ENCODE results near the gene MERTK. TPM values are rescaled to one million over a fixed set of nuclear protein-coding genes. Genes with fewer than 3 reads are reported as not detected.

The MERTK gene
- total RNA-seq, 1 experiment from 2014 or later, result 18.4 TPM

DNA sequence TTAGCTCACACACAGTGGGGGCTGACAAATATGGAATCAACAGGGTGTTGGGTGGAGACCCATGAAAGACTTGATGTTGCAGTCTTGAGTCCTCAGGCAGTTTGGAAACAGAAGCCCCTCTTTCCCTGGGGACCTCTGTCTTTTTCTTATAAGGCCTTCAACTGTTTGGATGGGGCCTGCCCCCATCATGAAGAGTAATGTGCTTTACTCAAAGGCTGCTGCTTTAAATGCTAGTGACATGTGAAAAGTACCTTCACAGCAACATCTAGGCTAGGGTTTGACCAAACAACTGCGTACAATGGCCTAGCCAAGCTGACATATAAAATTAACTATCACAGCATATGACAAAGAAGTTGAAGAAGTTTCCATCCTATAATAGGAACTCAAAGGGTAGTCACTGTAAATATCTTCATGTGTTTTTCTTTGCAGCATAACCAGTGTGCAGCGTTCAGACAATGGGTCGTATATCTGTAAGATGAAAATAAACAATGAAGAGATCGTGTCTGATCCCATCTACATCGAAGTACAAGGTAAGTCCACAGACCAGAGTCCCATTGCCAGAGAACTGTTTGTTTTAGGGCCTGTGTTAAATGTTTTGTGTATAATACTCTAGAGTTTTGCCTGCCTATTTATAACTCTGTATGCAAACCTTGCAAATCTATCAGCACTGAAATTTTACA is 46.3 kb downstream of the MERTK start:
- CTCF ChIA-PET, result no interaction called here
- peak; percentile 35 for DNase-seq (ENCODE audit: low spot score)
- BruUV-seq (replicated peaks), result no TSS peak

GRCh38 chr2:111945444-111946293 is 47.3 kb downstream of the MERTK start:
- Histone ChIP-seq H3K27me3 (replicated peaks; ENCODE audit: insufficient read depth, low read depth, low read length, poor library complexity) (no peaks in the 10 kb centered on the region), H3K36me3 (ENCODE audit: insufficient read depth, low read length, poor library complexity, severe bottlenecking) (peaks cover 3% of the 10 kb centered on the region), H3K27ac (ENCODE audit: low read depth, low read length, poor library complexity, severe bottlenecking) (peak overlapping the region; percentile 29), H3K9me3 (ENCODE audit: low read depth, low read length, poor library complexity, severe bottlenecking) (no peaks in the 10 kb centered on the region), H3K4me3 (ENCODE audit: low read depth, low read length, poor library complexity, severe bottlenecking) (no peak overlapping the region), H3K4me1 (ENCODE audit: insufficient read depth, low read length, poor library complexity, severe bottlenecking) (peaks cover 42% of the 10 kb centered on the region)
- ChIA-PET CTCF (no interaction called here), POLR2A (ENCODE audit: low non-redundant PET) (interaction anchor here (1.0 kb wide), 1 partner anchor 97 kb away, joined by 3 read pairs; no protein-coding TSS in a partner anchor)
- no TSS peak for BruUV-seq (replicated peaks)
- TF ChIP-seq EZH2 (IDR thresholded peaks at IDR 0.05; ENCODE audit: borderline replicate concordance, low read depth, low read length, poor library complexity, severe bottlenecking), result no peak
- TF ChIP-seq, protein P1, sequence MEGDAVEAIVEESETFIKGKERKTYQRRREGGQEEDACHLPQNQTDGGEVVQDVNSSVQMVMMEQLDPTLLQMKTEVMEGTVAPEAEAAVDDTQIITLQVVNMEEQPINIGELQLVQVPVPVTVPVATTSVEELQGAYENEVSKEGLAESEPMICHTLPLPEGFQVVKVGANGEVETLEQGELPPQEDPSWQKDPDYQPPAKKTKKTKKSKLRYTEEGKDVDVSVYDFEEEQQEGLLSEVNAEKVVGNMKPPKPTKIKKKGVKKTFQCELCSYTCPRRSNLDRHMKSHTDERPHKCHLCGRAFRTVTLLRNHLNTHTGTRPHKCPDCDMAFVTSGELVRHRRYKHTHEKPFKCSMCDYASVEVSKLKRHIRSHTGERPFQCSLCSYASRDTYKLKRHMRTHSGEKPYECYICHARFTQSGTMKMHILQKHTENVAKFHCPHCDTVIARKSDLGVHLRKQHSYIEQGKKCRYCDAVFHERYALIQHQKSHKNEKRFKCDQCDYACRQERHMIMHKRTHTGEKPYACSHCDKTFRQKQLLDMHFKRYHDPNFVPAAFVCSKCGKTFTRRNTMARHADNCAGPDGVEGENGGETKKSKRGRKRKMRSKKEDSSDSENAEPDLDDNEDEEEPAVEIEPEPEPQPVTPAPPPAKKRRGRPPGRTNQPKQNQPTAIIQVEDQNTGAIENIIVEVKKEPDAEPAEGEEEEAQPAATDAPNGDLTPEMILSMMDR (conservative IDR thresholded peaks at IDR 0.05; ENCODE audit: low read depth, low read length), result no peak
- DNase-seq (ENCODE audit: low spot score), result no peak
- intact Hi-C loops (cut with micrococcal nuclease; ENCODE audit: unreplicated experiment), result no loop called here

More for the DNA sequence above, 46.3 kb downstream of the MERTK start:
- intact Hi-C loops (cut with micrococcal nuclease; ENCODE audit: unreplicated experiment), result loop anchor here (5.0 kb wide), 1 partner anchor 42 kb away; no protein-coding TSS in a partner anchor
- no peak for TF ChIP-seq EZH2 (IDR thresholded peaks at IDR 0.05; ENCODE audit: borderline replicate concordance, low read depth, low read length, poor library complexity, severe bottlenecking)
- TF ChIP-seq, protein P1 (conservative IDR thresholded peaks at IDR 0.05; ENCODE audit: low read depth, low read length), result no peak
- no peak overlapping the region for H3K27ac ChIP-seq (ENCODE audit: low read depth, low read length, poor library complexity, severe bottlenecking)
- no peaks in the 10 kb centered on the region for H3K9me3 ChIP-seq (ENCODE audit: low read depth, low read length, poor library complexity, severe bottlenecking)
- POLR2A ChIA-PET (ENCODE audit: low non-redundant PET), result no interaction called here
- H3K4me1 ChIP-seq (ENCODE audit: insufficient read depth, low read length, poor library complexity, severe bottlenecking), result peaks cover 52% of the 10 kb centered on the region
- H3K36me3 ChIP-seq (ENCODE audit: insufficient read depth, low read length, poor library complexity, severe bottlenecking), result peaks cover 3% of the 10 kb centered on the region
- no peak overlapping the region for H3K4me3 ChIP-seq (ENCODE audit: low read depth, low read length, poor library complexity, severe bottlenecking)
- H3K27me3 ChIP-seq (replicated peaks; ENCODE audit: insufficient read depth, low read depth, low read length, poor library complexity), result no peaks in the 10 kb centered on the region

DNA sequence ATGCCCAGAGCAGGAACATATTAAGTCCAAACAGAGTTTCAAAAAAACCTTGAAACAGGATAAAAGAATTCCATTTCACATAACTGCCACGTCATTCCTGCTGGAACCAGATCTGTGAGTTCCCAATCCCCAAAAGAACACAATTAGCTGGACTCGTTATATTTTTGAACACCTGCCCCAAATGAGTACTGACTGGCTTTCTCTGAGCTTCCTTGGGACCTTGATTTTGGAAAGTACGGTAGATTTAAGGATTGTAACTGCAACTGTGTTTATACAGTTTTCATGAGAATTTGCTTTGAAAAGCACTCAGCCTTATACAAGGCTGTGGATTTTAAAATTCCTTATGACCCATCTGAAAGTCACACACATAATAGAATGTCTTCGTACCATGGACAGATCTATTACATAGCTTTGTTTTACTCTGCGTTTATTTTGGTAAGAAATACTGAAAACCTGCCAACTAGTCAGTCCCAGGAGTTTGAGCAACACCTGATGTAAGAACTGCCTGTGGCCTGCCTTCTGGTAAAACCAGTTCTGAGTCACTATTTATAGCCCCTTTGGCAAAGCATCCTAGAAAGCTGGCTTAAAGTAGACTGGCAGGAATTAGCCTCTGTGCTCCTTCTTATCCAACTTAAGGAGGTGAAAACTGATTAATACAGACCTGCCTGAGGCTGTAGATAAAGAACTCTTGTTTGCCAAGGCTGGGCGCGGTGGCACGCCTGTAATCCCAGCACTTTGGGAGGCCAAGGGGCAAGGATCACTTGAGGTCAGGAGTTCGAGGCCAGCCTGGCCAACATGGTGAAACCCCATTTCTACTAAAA is 48.1 kb downstream of the MERTK start:
- BruUV-seq (replicated peaks), result no TSS peak
- no peak for TF ChIP-seq EZH2 (IDR thresholded peaks at IDR 0.05; ENCODE audit: borderline replicate concordance, low read depth, low read length, poor library complexity, severe bottlenecking)
- TF ChIP-seq, protein P1 (conservative IDR thresholded peaks at IDR 0.05; ENCODE audit: low read depth, low read length), result no peak
- CTCF ChIA-PET, result no interaction called here
- Histone ChIP-seq H3K4me1 (ENCODE audit: insufficient read depth, low read length, poor library complexity, severe bottlenecking) (peaks cover 34% of the 10 kb centered on the region), H3K4me3 (ENCODE audit: low read depth, low read length, poor library complexity, severe bottlenecking) (no peak overlapping the region), H3K36me3 (ENCODE audit: insufficient read depth, low read length, poor library complexity, severe bottlenecking) (peaks cover 3% of the 10 kb centered on the region), H3K9me3 (ENCODE audit: low read depth, low read length, poor library complexity, severe bottlenecking) (no peaks in the 10 kb centered on the region), H3K27ac (ENCODE audit: low read depth, low read length, poor library complexity, severe bottlenecking) (peak overlapping the region; percentile 29), H3K27me3 (replicated peaks; ENCODE audit: insufficient read depth, low read depth, low read length, poor library complexity) (no peaks in the 10 kb centered on the region)
- intact Hi-C loops (cut with micrococcal nuclease; ENCODE audit: unreplicated experiment), result no loop called here
- no peak for DNase-seq (ENCODE audit: low spot score)
- POLR2A ChIA-PET (ENCODE audit: low non-redundant PET), result interaction anchor here (1.0 kb wide), 1 partner anchor 96 kb away, joined by 3 read pairs; no protein-coding TSS in a partner anchor

All from A673 (cell line).